OCI-LY3 (cell line): ENCODE measurements around the gene KLHL30.

Source experiments
- H2AFZ ChIP-seq: fragments of 200-600, 300-600 bp; shearing (Covaris generic); 2 replicates; pipeline ENCODE4 v1.6.0; 2014; ENCODE audit warnings: antibody characterized with exemption, low read depth, low read length
- H3K27ac ChIP-seq: fragments of 200-600, 300-600 bp; sonication (generic); 2 replicates; pipeline ENCODE4 v1.5.1; 2014; ENCODE audit warnings: mild to moderate bottlenecking, low read length, moderate library complexity, mixed read lengths
- H3K27me3 ChIP-seq: fragments of 200-600, 300-600 bp; sonication (generic); 2 replicates; pipeline ENCODE4 v1.6.1; 2014; ENCODE audit warnings: low read depth, low read length, mixed read lengths
- H3K36me3 ChIP-seq: fragments of 200-600, 300-600 bp; sonication (generic); replicated peaks from 2 replicates; pipeline ENCODE3; 2014; ENCODE audit warnings: low read depth, low read length, mixed read lengths
- H3K4me1 ChIP-seq: fragments of 300-600, 200-600 bp; sonication (generic); 2 replicates; pipeline ENCODE4 v1.6.1; 2014; ENCODE audit warnings: low read length, mixed read lengths
- H3K4me2 ChIP-seq: fragments of 200-600, 300-600 bp; sonication (generic); 2 replicates; pipeline ENCODE4 v1.6.1; 2014; ENCODE audit warnings: low read length, mixed read lengths
- H3K4me3 ChIP-seq: fragments of 300-600, 200-600 bp; sonication (generic); 2 replicates; pipeline ENCODE4 v1.5.1; 2014; ENCODE audit warnings: antibody characterized with exemption, mild to moderate bottlenecking, low read length, moderate library complexity
- H3K79me2 ChIP-seq: fragments of 300-600, 200-600 bp; shearing (Covaris generic); 2 replicates; pipeline ENCODE4 v1.6.1; 2014; ENCODE audit warnings: mild to moderate bottlenecking, low read length, mixed read lengths
- H3K9ac ChIP-seq: fragments of 300-600, 200-600 bp; shearing (Covaris generic); 2 replicates; pipeline ENCODE4 v1.6.0; 2014; ENCODE audit warnings: mild to moderate bottlenecking, low read length, moderate library complexity
- H3K9me3 ChIP-seq: fragments of 200-600, 300-600 bp; shearing (Covaris generic); 2 replicates; pipeline ENCODE4 v1.6.1; 2014; ENCODE audit warnings: low read length, mixed read lengths; ENCODE audit not compliant: insufficient read depth
- H4K20me1 ChIP-seq: fragments of 200-600, 300-600 bp; sonication (generic); 2 replicates; pipeline ENCODE4 v1.6.1; 2016; ENCODE audit warnings: low read length, mixed read lengths; ENCODE audit not compliant: insufficient read depth
- EZH2phosphoT487 ChIP-seq: fragments of 200-600 bp; shearing (Covaris generic); IDR thresholded peaks from 2 replicates; pipeline ENCODE4 v1.6.1; 2018; ENCODE audit warnings: antibody characterized with exemption, mixed run types, low read depth
- TF ChIP-seq, protein P1 (sequence below): fragments of 200-600, 300-600 bp; sonication (generic); IDR thresholded peaks from 2 replicates; pipeline ENCODE4 v1.5.1; 2014; ENCODE audit warnings: antibody characterized with exemption, low read length, low read depth

KLHL30 gene

DNA sequence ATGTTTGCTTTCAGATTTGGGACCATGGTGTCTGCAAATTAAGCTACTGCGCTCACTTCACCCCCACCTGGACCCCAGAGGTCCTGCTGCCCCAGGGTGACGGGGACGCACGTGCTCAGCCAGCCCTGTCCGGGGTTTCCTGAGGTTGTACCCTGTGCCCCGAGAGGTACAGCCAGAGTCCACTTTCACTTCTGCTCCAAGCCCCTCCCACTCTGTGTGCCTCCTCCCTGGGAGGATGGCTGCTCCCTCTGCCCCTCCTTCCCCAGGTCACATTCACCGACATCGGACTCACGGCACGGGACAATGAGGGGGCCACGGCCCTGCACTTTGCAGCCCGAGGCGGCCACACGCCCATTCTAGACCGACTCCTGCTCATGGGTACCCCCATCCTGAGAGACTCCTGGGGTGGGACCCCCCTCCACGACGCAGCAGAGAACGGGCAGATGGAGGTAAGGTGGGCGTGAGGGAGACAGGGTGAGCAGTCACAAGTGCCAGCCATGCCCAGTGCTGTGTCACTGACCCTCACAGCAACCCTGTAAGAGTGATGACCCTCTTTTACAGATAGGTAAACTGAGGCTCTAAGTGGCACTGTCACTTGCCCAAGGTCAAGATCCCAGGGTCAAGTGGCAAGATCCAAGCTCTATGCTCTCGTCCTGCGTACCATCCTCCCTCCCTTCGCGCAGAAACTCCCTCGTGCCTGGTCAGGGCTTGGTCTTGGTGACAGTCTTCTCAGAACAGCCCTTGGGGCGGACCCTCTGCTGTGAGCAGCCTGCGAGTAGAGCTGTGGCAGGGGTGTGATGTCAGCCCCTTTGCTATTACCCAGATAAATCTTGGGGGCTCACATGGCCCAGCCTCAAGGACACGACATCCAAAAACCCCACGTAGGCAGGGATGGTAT, 30.7 kb upstream of the KLHL30 start:
- H3K36me3 ChIP-seq: no peaks in the 10 kb centered on the region
- no peaks in the 10 kb centered on the region for H3K79me2 ChIP-seq
- no peaks in the 10 kb centered on the region; the same call in 1 of the 2 replicates for H3K9me3 ChIP-seq
- H4K20me1 ChIP-seq: no peaks in the 10 kb centered on the region
- peak overlapping the region; percentile 100 for H3K4me2 ChIP-seq
- H2AFZ ChIP-seq: peak overlapping the region; percentile 74; the same call in 1 of the 2 replicates
- TF ChIP-seq, protein P1, sequence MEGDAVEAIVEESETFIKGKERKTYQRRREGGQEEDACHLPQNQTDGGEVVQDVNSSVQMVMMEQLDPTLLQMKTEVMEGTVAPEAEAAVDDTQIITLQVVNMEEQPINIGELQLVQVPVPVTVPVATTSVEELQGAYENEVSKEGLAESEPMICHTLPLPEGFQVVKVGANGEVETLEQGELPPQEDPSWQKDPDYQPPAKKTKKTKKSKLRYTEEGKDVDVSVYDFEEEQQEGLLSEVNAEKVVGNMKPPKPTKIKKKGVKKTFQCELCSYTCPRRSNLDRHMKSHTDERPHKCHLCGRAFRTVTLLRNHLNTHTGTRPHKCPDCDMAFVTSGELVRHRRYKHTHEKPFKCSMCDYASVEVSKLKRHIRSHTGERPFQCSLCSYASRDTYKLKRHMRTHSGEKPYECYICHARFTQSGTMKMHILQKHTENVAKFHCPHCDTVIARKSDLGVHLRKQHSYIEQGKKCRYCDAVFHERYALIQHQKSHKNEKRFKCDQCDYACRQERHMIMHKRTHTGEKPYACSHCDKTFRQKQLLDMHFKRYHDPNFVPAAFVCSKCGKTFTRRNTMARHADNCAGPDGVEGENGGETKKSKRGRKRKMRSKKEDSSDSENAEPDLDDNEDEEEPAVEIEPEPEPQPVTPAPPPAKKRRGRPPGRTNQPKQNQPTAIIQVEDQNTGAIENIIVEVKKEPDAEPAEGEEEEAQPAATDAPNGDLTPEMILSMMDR: no peak
- no peak for TF ChIP-seq EZH2phosphoT487
- H3K4me3 ChIP-seq: peak overlapping the region; percentile 78
- H3K4me1 ChIP-seq: peaks cover 30% of the 10 kb centered on the region
- H3K27me3 ChIP-seq: no peaks in the 10 kb centered on the region
- no peak overlapping the region for H3K27ac ChIP-seq
- peak overlapping the region; percentile 73 for H3K9ac ChIP-seq

DNA sequence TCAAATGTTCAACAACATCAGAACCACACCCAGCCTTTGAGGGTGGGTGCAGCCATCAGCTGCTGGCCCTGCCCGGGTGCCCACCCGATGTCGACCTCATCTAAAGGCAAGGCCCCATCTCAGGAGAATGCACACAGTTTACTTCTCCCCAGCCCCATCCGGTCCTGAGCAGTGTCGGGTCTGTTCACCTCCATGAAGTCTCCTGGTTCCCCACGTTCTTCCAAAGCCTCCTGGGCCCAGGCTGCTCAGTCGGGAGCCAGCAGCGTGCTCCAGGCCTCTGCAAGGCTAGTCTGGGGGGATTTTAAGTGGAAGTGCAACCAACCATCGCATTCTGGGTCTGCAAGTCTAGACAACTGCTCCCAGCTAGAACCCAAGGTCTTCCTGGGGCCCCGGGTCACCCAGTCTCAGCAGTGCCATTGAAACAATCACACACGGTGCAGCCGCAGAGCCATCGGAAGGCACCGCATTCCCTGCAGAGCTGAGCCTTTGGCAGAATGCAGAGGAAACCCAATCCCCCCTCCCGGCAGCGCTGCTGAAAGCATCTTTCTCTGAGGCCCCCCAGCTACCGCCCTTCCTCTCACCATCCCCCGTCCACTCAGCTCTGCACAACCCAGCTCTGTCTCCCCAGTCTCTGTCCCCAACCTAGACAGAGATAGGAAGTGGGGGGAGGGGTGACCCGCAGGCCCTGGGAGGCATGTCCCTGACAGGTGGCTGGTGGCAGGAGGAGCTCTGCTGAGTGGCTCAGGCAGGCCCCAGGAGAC, 29.9 kb upstream of the KLHL30 start:
- TF ChIP-seq, protein P1: no peak
- no peak for TF ChIP-seq EZH2phosphoT487
- Histone ChIP-seq H3K27ac (no peak overlapping the region), H3K4me1 (peaks cover 30% of the 10 kb centered on the region), H3K4me2 (peak overlapping the region; percentile 100), H3K9me3 (no peaks in the 10 kb centered on the region; the same call in 1 of the 2 replicates), H2AFZ (no peak overlapping the region), H3K79me2 (no peaks in the 10 kb centered on the region), H3K36me3 (no peaks in the 10 kb centered on the region), H3K4me3 (no peak overlapping the region), H3K9ac (no peak overlapping the region), H4K20me1 (no peaks in the 10 kb centered on the region), H3K27me3 (no peaks in the 10 kb centered on the region)

DNA sequence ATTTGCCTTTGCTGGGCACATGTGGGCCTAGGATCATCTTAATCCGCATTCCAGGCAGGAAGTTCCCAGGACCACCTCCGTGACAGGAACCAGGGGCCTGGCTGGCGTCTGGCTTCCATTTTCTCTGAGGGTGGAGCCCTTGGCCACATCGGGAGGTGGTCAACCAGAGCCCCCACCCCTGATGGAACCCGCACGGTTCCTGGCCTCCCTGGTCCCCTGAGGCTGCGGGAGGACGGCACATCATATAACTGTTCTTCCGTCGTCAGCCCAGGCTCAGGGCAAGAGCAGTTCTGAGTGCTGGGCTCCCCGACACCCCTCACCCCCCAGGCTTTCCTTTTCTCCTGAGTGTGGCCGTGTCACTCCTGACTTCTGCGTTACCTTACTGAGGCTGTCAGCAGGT, 24.9 kb upstream of the KLHL30 start:
- no peak overlapping the region for H3K27ac ChIP-seq

More for the DNA sequence above, 24.9 kb upstream of the KLHL30 start:
- no peak overlapping the region for H3K9ac ChIP-seq
- H3K36me3 ChIP-seq: no peaks in the 10 kb centered on the region
- no peak overlapping the region for H3K4me3 ChIP-seq
- H3K4me2 ChIP-seq: no peak overlapping the region
- no peaks in the 10 kb centered on the region for H3K27me3 ChIP-seq
- TF ChIP-seq, protein P1: no peak
- TF ChIP-seq EZH2phosphoT487: no peak
- H2AFZ ChIP-seq: no peak overlapping the region
- H4K20me1 ChIP-seq: no peaks in the 10 kb centered on the region
- no peaks in the 10 kb centered on the region for H3K79me2 ChIP-seq
- H3K4me1 ChIP-seq: peaks cover 7% of the 10 kb centered on the region
- no peaks in the 10 kb centered on the region; the same call in 1 of the 2 replicates for H3K9me3 ChIP-seq
